UCSD-AML1 (cell line): ENCODE results near the gene ATP5F1B.
"Not testable (repeated sequence)": the region's sequence is repeated elsewhere in the genome, so short reads cannot be mapped to it uniquely, and the experiment has no call there.

Experiments
- DNase-seq: peaks from one replicate; lab custom pipeline; 2025; ENCODE audit not compliant: unreplicated experiment; lab: John Stamatoyannopoulos, UW

Gene ATP5F1B

GRCh38 chr12:56648023-56648422, 2.2 kb upstream of the ATP5F1B start:
- not testable (repeated sequence) for DNase-seq

GRCh38 chr12:56645201-56645716, 525 bp downstream of the ATP5F1B start:
- DNase-seq: peak; percentile 38

- no peak for DNase-seq
Measured at GRCh38 chr12:56644654-56645053, 1.1 kb downstream of the ATP5F1B start.

GRCh38 chr12:56641219-56641618, 4.6 kb downstream of the ATP5F1B start:
- DNase-seq: no peak

GRCh38 chr12:56637621-56638020, 8.2 kb downstream of the ATP5F1B start:
- DNase-seq: no peak

GRCh38 chr12:56636675-56637540, 8.9 kb downstream of the ATP5F1B start:
- peak; percentile 98 for DNase-seq

- peak; percentile 82 for DNase-seq
Measured at GRCh38 chr12:56635806-56636674, 9.7 kb downstream of the ATP5F1B start.

- DNase-seq: peak; percentile 75
Measured at GRCh38 chr12:56634837-56635791, 10.7 kb downstream of the ATP5F1B start.

GRCh38 chr12:56634242-56634836, 11.4 kb downstream of the ATP5F1B start:
- DNase-seq: peak; percentile 35

GRCh38 chr12:56633468-56634241, 12.1 kb downstream of the ATP5F1B start:
- no peak for DNase-seq

- DNase-seq: peak; percentile 30
Measured at GRCh38 chr12:56632701-56633467, 12.9 kb downstream of the ATP5F1B start.

GRCh38 chr12:56631790-56632700, 13.7 kb downstream of the ATP5F1B start:
- DNase-seq: peak; percentile 77

GRCh38 chr12:56630180-56630632, 15.6 kb downstream of the ATP5F1B start, which contains the start of gene BAZ2A:
BAZ2A (minus strand) TSS chr12:56630326; CDS start chr12:56617530, 12,796 bp downstream.
- peak; percentile 88 for DNase-seq

GRCh38 chr12:56629459-56630179, 16.2 kb downstream of the ATP5F1B start:
- peak; percentile 43 for DNase-seq

GRCh38 chr12:56628671-56629458, 16.9 kb downstream of the ATP5F1B start:
- DNase-seq: peak; percentile 58

GRCh38 chr12:56626701-56627100, 19.1 kb downstream of the ATP5F1B start:
- DNase-seq: no peak
